Heart left ventricle (tissue), 16 donors: ENCODE measurements around the gene STIMATE. TPM values are rescaled to one million over a fixed set of nuclear protein-coding genes. Genes with fewer than 3 reads are reported as not detected.
A peak's percentile ranks its signal among the peaks of the same experiment; 100 is the strongest.

Experiments
- ATAC-seq, 4 donors: fragments of 200-7000 bp; cut with Tn5 transposase; one replicate each; pipeline ENCODE4 v1.9.1; 2020 to 2022; ENCODE audit warnings: moderate library complexity in 4 of 4, mild to moderate bottlenecking in 3 of 4, moderate number of reproducible peaks in 1 of 4
- DNase-seq, 5 donors: peaks; one replicate each; pipeline ENCODE4 v3.0.0-alpha.2; 2020
- H3K27ac ChIP-seq, 12 donors: fragments of 200-600 bp; sonication (generic) in 4 of 12; one replicate each; pipeline versions ENCODE4 v1.5.0 to v1.8.0; 2016 to 2022; ENCODE audit warnings: mild to moderate bottlenecking in 2 of 12
- H3K27me3 ChIP-seq, 9 donors: fragments of 200-600 bp; sonication (generic) in 2 of 9; one replicate each; pipeline versions ENCODE4 v1.5.1 to v1.8.0; 2016 to 2022; ENCODE audit warnings: mild to moderate bottlenecking in 3 of 9
- H3K36me3 ChIP-seq, 9 donors: fragments of 200-600 bp; sonication (generic) in 2 of 9; one replicate each; pipeline versions ENCODE4 v1.5.0 to v1.8.0; 2018 to 2022; ENCODE audit warnings: mild to moderate bottlenecking in 2 of 9
- H3K4me1 ChIP-seq, 12 donors: fragments of 200-600 bp; sonication (generic) in 4 of 12; one replicate each; pipeline versions ENCODE4 v1.5.0 to v1.8.0; 2016 to 2022; ENCODE audit warnings: mild to moderate bottlenecking in 3 of 12
- H3K4me3 ChIP-seq, 12 donors: fragments of 200-600 bp; sonication (generic) in 4 of 12; one replicate each; pipeline versions ENCODE4 v1.5.0 to v1.8.0; 2017 to 2022; ENCODE audit warnings: mild to moderate bottlenecking in 9 of 12, moderate library complexity in 4 of 12
- H3K9me3 ChIP-seq, 12 donors: fragments of 200-600 bp; sonication (generic) in 4 of 12; one replicate each; pipeline versions ENCODE4 v1.5.0 to v1.8.0; 2016 to 2022; ENCODE audit warnings: mild to moderate bottlenecking in 1 of 12
- POLR2A ChIP-seq, 2 donors: fragments of 450-650 bp; IDR thresholded peaks; one replicate each; pipeline ENCODE4 v1.6.1; 2017; ENCODE audit warnings: antibody characterized with exemption in 2 of 2, mild to moderate bottlenecking in 2 of 2, moderate library complexity in 2 of 2
- WGBS, 4 donors: extraction: QIAGEN DNeasy Blood & Tissue Kit in 2 of 4; methylation state at CpG; one replicate each; pipeline versions ENCODE4 v1.1.5 to v1.1.7; 2013 to 2018; 5-methylcytosine and 5-hydroxymethylcytosine counted together
- intact Hi-C, 10 donors: fragments of 100-400 bp; cut with DNase I; formaldehyde crosslinking; loops; one replicate each; pipeline versions ENCODE4 v1.11.1 to v1.14.2; 2022
- polyA plus RNA-seq, 2 donors: library from polyadenylated mRNA; stranded (reverse); fragments of 200-250 nt; gene quantifications; one replicate each; pipeline ENCODE4 v1.2.3, GENCODE V29; 2013
- total RNA-seq, 9 donors: library from RNA; depleted of rRNA in 2 of 9; stranded (reverse); fragments of >200 nt in 2 of 9; fragmentation: NEBNext Ultra II Directional in 3 of 9; extraction: Animal tissue kit (Norgen Biotek cat#: 25700) in 3 of 9; gene quantifications; one replicate each; pipeline versions ENCODE4 v1.1.0 to v1.2.4, GENCODE V29; 2016 to 2023
- TF ChIP-seq, protein P1 (sequence below), 12 donors: fragments of 200-600 bp; sonication (generic) in 4 of 12; IDR thresholded peaks; one replicate each; pipeline versions ENCODE4 v1.5.0 to v1.8.0; 2018 to 2022; ENCODE audit warnings: antibody characterized with exemption in 12 of 12, mild to moderate bottlenecking in 5 of 12
- donor health status: ischemic (EF 13 %, LVEDD 7.1; RV severe dilation, severe dysfunction).
- donor health status: healthy with polysubstance abuse.
- donor health status: DM: no; HTN: yes; CAD: no.
- donor health status: DM: no; HTN: no; CAD: no.
- donor health status: ischemic (EF 25% LVEDD 6.9; RV normal size, moderate dysfunction).
- donor health status: ischemic (EF 25% LVEDD 5.7; RV mildly dilated, moderate dysfunction).
- donor health status: healthy.
- donor health status: DM: yes; HTN: yes; CAD: no.
- donor health status: ischemic (EF 35%, LVEDD 5.7; RV mildly dilated, moderate dysfunction).
- donor health status: nonischemic (EF 11% LVEDD 7.7; RV severe dilation, severe dysfunction).
- donor health status: DM: yes; HTN: yes; CAD: no.
- donor health status: PGD.
- donor health status: ischemic (EF 29% LVEDD 5.4; RV normal size, mild dysfunction).
- donor health status: nonischemic (EF 23%, LVEDD 6.1; RV moderate dilation, normal function).

STIMATE gene
- total and polyA plus RNA-seq, 11 donors, result 3.4 to 17.1 (median 9.4) TPM

DNA sequence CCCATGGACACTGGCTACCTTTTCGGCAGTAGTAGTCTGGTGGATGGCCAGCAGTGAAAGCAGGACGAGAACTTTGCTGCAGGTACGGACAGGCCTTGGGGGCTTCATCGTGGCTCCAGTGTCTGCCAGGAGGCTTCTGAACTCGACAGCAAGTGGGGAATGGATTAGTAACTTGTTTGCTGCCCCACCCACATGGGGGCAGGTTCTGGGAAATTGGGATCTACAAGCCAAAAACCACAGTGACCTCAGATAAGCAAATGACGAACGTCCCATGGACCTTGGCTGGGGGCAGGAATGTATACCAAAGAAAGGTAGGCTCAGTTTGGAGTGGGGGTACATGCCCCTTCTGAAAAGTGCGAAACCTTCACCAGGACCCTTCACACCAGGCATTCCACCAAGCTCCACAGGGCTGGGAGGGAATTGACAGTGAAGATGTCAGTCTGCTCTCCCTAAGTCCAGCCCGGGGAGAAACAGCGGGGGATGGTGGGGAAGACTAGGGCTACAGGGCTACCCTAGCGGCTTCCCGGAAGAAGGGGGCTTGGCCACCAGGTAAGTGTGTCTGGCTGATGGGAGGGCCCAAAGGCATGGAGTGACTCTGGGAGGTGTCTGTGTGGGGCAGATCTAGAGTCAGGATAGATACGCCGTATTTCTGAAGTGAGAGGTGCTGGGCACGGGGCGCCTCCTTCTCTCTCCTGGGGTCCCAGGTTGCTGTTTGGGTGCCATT lies 66.7 kb downstream of the STIMATE start, which contains the start of gene ITIH4:
Gene ITIH4, minus strand, starts transcription at position 138 of the 724 bp plus-strand sequence. Its CDS starts 30 bp downstream, at position 108.
- H3K27ac ChIP-seq, result peak within 1 kb of the TSS in 7 of 12 donors; percentile 12 to 53 (median 46)
- H3K4me3 ChIP-seq, result peak within 1 kb of the TSS in 1 of 12 donors; percentile 2
- DNase-seq (no peak), ATAC-seq (no peak)
- no peak for TF ChIP-seq POLR2A (IDR thresholded peaks at IDR 0.05)
- intact Hi-C loops, result loop anchor here in 1 of 10 donors (5.0 kb wide), 1 partner anchor 58 kb away; the partner anchor contains the start of gene NEK4
- no peaks in the 10 kb centered on the region for H3K27me3 ChIP-seq
- no peaks in the 10 kb centered on the region for H3K9me3 ChIP-seq
- WGBS, 4 donors, result 81 to 86% (median 82%) methylated on average over 16 of the region's 16 CpGs
- H3K4me1 ChIP-seq, result peaks cover 4 to 31% (median 17%) of the 10 kb centered on the region in 12 donors
- peaks cover 0 to 14% (median 0%) of the 10 kb centered on the region in 9 donors for H3K36me3 ChIP-seq

DNA sequence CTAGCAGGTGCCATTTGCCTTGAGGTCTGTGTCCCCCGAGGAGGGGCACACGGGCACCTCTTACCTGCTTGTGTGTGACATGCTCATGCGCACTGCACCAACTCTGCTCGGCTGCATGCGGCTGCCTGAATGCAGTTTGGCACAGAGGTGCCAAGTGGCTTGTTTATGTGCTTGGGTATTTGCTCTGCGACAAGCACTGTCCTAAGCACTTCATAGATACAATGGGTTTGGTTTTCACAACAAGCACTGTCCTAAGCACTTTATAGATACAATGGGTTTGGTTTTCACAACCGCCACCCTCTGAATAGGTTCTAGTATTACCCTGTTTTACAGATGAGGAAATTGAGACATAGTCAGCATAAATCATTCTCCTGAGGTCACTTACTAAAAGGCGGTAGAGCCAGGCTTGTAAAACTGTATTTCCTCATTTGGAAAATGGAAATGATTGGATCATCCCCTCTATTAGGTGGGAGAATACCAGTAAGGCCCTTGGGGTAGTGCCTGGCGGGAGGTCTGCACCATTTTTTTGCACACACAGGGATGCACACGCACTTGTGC lies 67.4 kb downstream of the STIMATE start:
- no peak for DNase-seq
- H3K36me3 ChIP-seq, result peaks cover 0 to 10% (median 0%) of the 10 kb centered on the region in 9 donors

DNA sequence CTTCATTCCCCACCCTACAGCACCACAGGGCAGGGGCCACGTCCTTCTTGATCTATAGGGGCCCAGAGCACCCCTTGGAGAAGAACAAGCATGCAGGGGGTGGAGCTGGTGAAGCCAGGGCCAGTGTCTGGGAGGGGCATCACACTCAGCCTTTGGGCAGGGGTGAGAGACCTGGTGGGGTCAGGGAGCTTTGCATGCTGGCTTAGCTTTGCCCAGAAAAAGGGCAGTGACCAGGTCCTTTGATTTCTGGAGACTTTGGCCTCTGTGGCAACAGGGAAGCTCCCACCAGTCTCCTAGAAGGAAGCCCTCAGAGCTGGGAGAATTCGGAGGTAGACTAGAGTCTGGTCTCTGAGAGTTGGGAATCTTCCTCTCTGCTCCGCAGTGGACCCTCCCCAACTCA lies 67.9 kb downstream of the STIMATE start:
- Histone ChIP-seq H3K4me3 (no peak overlapping the region), H3K27me3 (no peaks in the 10 kb centered on the region), H3K4me1 (peaks cover 0 to 24% (median 10%) of the 10 kb centered on the region in 12 donors), H3K9me3 (no peaks in the 10 kb centered on the region), H3K27ac (no peak overlapping the region), H3K36me3 (peaks cover 0 to 7% (median 0%) of the 10 kb centered on the region in 9 donors)
- ATAC-seq (no peak), DNase-seq (no peak)
- WGBS, 4 donors, result 82 to 100% (median 88%) methylated on average over 2 to 3 of the region's 3 CpGs
- TF ChIP-seq, protein P1, sequence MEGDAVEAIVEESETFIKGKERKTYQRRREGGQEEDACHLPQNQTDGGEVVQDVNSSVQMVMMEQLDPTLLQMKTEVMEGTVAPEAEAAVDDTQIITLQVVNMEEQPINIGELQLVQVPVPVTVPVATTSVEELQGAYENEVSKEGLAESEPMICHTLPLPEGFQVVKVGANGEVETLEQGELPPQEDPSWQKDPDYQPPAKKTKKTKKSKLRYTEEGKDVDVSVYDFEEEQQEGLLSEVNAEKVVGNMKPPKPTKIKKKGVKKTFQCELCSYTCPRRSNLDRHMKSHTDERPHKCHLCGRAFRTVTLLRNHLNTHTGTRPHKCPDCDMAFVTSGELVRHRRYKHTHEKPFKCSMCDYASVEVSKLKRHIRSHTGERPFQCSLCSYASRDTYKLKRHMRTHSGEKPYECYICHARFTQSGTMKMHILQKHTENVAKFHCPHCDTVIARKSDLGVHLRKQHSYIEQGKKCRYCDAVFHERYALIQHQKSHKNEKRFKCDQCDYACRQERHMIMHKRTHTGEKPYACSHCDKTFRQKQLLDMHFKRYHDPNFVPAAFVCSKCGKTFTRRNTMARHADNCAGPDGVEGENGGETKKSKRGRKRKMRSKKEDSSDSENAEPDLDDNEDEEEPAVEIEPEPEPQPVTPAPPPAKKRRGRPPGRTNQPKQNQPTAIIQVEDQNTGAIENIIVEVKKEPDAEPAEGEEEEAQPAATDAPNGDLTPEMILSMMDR (IDR thresholded peaks at IDR 0.05), result no peak
- no peak for TF ChIP-seq POLR2A (IDR thresholded peaks at IDR 0.05)
- intact Hi-C loops, result no loop called here

More for the DNA sequence above, 67.4 kb downstream of the STIMATE start:
- intact Hi-C loops, result loop anchor here in 1 of 10 donors (5.0 kb wide), 1 partner anchor 58 kb away; the partner anchor contains the start of gene NEK4
- no peaks in the 10 kb centered on the region for H3K27me3 ChIP-seq
- ATAC-seq, result no peak
- TF ChIP-seq POLR2A (IDR thresholded peaks at IDR 0.05), result no peak
- TF ChIP-seq, protein P1 (IDR thresholded peaks at IDR 0.05), result no peak
- H3K4me1 ChIP-seq, result peaks cover 0 to 24% (median 11%) of the 10 kb centered on the region in 12 donors
- peak overlapping the region in 1 of 12 donors; percentile 2 for H3K4me3 ChIP-seq
- H3K27ac ChIP-seq, result no peak overlapping the region
- 87 to 97% (median 93%) methylated on average over 10 of the region's 10 CpGs for WGBS, 4 donors
- H3K9me3 ChIP-seq, result no peaks in the 10 kb centered on the region

DNA sequence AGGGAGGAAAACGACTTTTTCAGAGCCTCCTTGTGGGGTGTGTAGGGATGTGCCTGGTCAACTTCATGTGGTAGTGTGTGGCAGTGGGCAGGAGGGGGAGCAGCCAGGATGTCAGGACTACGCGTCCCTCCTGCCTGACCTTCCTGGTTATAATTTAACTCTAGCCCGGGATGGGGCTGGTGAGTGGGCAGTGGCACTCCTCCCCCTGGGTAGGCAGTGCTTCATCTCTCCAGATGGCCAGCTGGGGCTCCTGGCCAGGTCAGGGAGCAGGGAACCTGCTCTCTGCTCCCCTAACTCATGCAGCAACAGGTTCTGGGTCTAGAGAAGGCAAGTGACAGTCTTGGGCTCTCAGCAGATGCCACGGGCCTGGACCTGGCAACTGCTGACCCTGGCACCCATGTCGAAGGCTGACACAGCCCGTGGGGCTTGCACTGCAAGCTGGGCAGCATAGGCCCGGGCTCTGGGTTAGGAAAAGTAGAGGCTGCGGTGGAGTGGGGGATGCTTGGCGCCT lies 69.4 kb downstream of the STIMATE start:
- Histone ChIP-seq H3K4me1 (peaks cover 0 to 24% (median 6%) of the 10 kb centered on the region in 12 donors), H3K27ac (no peak overlapping the region), H3K9me3 (no peaks in the 10 kb centered on the region), H3K36me3 (peaks cover 0 to 21% (median 6%) of the 10 kb centered on the region in 9 donors), H3K27me3 (no peaks in the 10 kb centered on the region), H3K4me3 (no peak overlapping the region)
- WGBS, 4 donors, result 69 to 88% (median 74%) methylated on average over 9 to 10 of the region's 10 CpGs
- no peak for TF ChIP-seq POLR2A (IDR thresholded peaks at IDR 0.05)
- TF ChIP-seq, protein P1 (IDR thresholded peaks at IDR 0.05), result no peak
- DNase-seq (no peak), ATAC-seq (no peak)
- intact Hi-C loops, result no loop called here
